K562 treated with DMSO at 1 percent for 12 hours (cell line): Measurements from ENCODE around the gene ECT2L. TPM values are rescaled to one million over a fixed set of nuclear protein-coding genes. Genes with fewer than 3 reads are reported as not detected.

Experiments
- total RNA-seq: library from RNA; unstranded; fragments of 300-600 nt; gene quantifications from 2 replicates; pipeline ENCODE4 v1.2.3, GENCODE V29; 2022; ENCODE audit not compliant: insufficient read depth

ECT2L gene, protein sequence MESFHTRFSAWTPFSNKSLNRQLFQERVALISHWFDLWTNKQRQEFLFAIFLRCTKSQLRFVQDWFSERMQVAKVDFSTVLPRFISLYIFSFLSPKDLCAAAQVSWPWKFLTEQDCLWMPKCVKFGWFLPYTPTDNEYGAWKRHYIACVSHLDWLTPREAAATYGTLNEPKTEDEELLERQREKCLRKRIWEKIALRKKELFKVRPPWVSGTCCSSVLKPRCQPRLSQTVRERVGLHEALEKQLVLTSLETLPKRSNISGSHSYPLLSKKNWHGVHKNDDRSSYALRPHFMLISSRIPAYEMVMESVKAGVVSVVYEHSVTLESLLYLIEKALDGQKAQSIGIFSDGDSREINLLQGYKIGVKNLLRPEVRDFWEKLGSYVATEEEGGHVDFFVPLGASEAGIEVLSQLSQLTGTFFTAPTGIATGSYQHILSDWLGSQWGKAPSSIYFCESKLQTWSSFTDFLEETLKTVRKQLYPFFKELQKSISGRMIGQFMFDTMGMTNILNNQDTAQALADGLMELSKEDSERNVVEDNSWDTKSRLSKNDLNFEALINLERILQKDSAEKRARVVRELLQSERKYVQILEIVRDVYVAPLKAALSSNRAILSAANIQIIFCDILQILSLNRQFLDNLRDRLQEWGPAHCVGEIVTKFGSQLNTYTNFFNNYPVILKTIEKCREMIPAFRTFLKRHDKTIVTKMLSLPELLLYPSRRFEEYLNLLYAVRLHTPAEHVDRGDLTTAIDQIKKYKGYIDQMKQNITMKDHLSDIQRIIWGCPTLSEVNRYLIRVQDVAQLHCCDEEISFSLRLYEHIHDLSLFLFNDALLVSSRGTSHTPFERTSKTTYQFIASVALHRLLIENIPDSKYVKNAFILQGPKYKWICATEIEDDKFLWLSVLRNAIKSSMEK
- total RNA-seq, result not detected in 2 replicates

DNA sequence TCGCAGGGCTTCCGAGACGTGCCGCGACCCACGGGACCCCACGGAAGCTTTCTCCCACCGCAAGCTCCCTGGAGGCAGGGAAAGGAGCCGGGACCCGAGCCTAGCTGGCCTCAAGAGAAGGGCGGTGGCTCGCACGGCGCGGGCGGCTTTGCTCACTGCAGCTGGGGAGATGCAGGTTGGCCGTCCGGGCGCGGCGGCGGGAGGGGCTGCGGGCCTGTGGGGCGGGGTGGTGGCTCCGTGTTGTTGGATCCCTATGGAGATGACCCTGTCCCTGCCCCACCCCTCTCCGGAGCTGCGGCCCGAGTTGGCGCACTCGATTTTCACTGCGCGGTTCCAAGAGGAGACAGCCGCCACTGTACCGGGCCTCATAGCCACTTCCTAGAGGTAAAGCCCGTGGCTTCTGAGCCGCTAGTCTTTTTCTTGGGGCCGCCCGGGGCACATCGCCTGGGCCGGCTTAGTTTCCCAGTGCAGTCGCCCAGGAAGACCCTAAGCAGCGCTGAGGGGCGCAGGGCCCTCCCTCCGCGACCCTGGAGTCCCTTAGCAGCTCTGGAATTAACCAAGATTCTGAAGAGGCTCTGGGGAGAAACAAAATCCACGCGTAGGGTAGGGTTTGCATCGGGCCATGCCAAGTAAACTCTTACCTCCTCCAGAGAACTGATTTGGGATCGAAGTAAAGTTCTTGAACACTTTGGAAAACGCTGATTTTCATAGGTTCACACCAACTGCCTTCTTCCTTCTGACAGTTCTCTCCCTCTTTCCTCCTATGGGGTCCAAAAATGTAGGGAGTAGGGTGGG is at the start of gene ECT2L:
Gene ECT2L (plus strand): TSS at position 279 of the 795 bp plus-strand sequence. CDS start 17,188 bp downstream, outside the sequence.

DNA sequence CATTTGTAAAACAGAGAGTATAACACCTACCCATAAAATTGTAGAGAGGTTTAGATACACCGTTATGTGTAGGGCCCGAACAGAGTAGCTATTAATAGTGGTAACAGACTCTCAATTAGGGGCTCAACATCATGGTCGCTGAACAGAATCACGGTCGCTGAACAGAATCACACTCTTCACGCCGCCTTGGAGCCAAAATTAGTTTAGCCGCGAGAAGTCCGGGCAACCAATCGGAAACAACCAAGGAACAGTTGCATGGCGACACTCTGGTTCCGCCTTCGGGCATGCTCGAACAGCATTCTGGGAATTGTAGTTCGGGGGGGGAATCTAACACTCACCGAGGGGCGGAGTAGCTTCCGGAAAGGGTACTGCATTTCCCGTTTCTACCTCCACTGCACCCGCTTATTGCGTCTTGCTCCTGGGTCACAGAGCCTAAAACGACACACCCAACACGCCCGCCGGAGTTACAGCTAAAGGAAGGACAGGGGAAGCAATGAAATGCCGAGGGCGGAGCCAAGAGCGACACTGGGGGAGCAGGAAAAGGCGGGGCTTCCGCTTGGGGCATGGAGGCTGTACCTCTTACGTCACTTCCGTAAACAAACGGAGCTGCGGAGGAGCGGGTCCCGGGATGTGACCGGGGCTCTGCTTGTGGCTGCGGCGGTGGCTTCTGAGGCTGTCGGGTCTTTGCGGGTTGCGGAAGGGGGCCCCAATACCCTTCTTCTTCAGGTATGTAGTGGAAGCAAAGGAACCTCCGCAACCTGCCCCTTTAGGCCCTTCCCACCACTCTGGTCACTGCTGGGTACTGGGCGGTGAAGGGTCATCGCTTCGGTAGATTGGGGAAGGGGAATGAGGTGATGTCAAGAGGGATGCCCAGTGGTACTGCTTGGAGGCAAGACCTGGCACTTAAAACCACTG is 22.5 kb upstream of the ECT2L start, which contains the start of gene CCDC28A:
Gene CCDC28A (plus strand): TSS at position 593 of the 915 bp plus-strand sequence. CDS start 2,352 bp downstream, outside the sequence.

Other genes starting within 250 kb of the ECT2L start
- gene CCDC28A, start 22.3 kb upstream of the ECT2L start, total RNA-seq, result 28.3 and 37.7 TPM in 2 replicates
- gene REPS1, start 192.2 kb downstream of the ECT2L start, total RNA-seq, result 19.8 and 45.0 TPM in 2 replicates
- 1.2 TPM in 1 of 2 replicates, not detected in the other for gene ABRACL, start 232.7 kb downstream of the ECT2L start, total RNA-seq